HEK293T (cell line): ENCODE data around the gene MEGF6.

Source experiments
- CTCF ChIA-PET: fragments of 350-600 bp; formaldehyde crosslinking; extraction: SDS; loops from one replicate; lab custom pipeline; 2021; ENCODE audit warnings: antibody characterized with exemption, inconsistent platforms; lab: Yijun Ruan, JAX
- POLR2A ChIA-PET: fragments of 350-600 bp; formaldehyde crosslinking; extraction: SDS; loops from one replicate; lab custom pipeline; 2020; ENCODE audit warnings: antibody characterized with exemption, inconsistent platforms; lab: Yijun Ruan, JAX
- DNase-seq: peaks from one replicate; pipeline ENCODE4 v3.0.0; 2012; ENCODE audit warnings: mixed read lengths; ENCODE audit errors: extremely low spot score
- ARNT ChIP-seq: fragments of 450-650 bp; IDR thresholded peaks from 2 replicates; pipeline ENCODE4 v1.6.1; 2017; ENCODE audit warnings: mild to moderate bottlenecking
- BHLHE40 ChIP-seq: fragments of 450-650 bp; IDR thresholded peaks from 2 replicates; pipeline ENCODE4 v1.6.1; 2016; ENCODE audit warnings: mild to moderate bottlenecking, moderate library complexity, borderline replicate concordance
- CTBP1 ChIP-seq: fragments of 450-650 bp; IDR thresholded peaks from 2 replicates; pipeline ENCODE4 v1.6.1; 2016; ENCODE audit warnings: borderline replicate concordance
- ELF4 ChIP-seq: fragments of 450-650 bp; IDR thresholded peaks from 2 replicates; pipeline ENCODE4 v1.6.1; 2017; ENCODE audit warnings: antibody characterized with exemption
- FOXA1 ChIP-seq: fragments of 450-650 bp; IDR thresholded peaks from 2 replicates; pipeline ENCODE4 v1.6.1; 2016; ENCODE audit warnings: mild to moderate bottlenecking
- FOXK2 ChIP-seq: fragments of 450-650 bp; IDR thresholded peaks from 2 replicates; pipeline ENCODE4 v1.6.1; 2016; ENCODE audit warnings: mild to moderate bottlenecking
- FOXM1 ChIP-seq: fragments of 450-650 bp; IDR thresholded peaks from 2 replicates; pipeline ENCODE4 v1.6.1; 2017; ENCODE audit warnings: mild to moderate bottlenecking, borderline replicate concordance
- HDGF ChIP-seq: fragments of 450-650 bp; IDR thresholded peaks from 2 replicates; pipeline ENCODE4 v1.6.1; 2017; ENCODE audit warnings: antibody characterized with exemption, borderline replicate concordance
- L3MBTL2 ChIP-seq: fragments of 450-650 bp; conservative IDR thresholded peaks from 2 replicates; pipeline ENCODE4 v1.6.1; 2016; ENCODE audit warnings: mild to moderate bottlenecking
- LEF1 ChIP-seq: fragments of 450-650 bp; IDR thresholded peaks from 2 replicates; pipeline ENCODE4 v1.6.1; 2017; ENCODE audit warnings: mild to moderate bottlenecking, borderline replicate concordance
- NFRKB ChIP-seq: fragments of 450-650 bp; IDR thresholded peaks from 2 replicates; pipeline ENCODE4 v1.6.1; 2016; ENCODE audit warnings: mild to moderate bottlenecking, moderate library complexity
- PKNOX1 ChIP-seq: fragments of 450-650 bp; IDR thresholded peaks from 2 replicates; pipeline ENCODE4 v1.6.1; 2016
- SP1 ChIP-seq: fragments of 450-650 bp; IDR thresholded peaks from 2 replicates; pipeline ENCODE4 v1.6.1; 2017
- SUZ12 ChIP-seq: fragments of 450-650 bp; IDR thresholded peaks from 2 replicates; pipeline ENCODE4 v1.6.1; 2016; ENCODE audit warnings: mild to moderate bottlenecking
- TARDBP ChIP-seq: fragments of 450-650 bp; IDR thresholded peaks from 2 replicates; pipeline ENCODE4 v1.6.1; 2016
- ZNF384 ChIP-seq: fragments of 450-650 bp; IDR thresholded peaks from 2 replicates; pipeline ENCODE4 v1.6.1; 2016

The MEGF6 gene

GRCh38 chr1:3640121-3640837 is 29.0 kb upstream of the MEGF6 start:
- no peak for DNase-seq
- TF ChIP-seq ARNT, result no peak
- no peak for TF ChIP-seq FOXM1
- TF ChIP-seq ELF4, result no peak
- no peak for TF ChIP-seq SUZ12
- no peak for TF ChIP-seq L3MBTL2
- no peak for TF ChIP-seq ZNF384
- no peak for TF ChIP-seq LEF1
- no peak for TF ChIP-seq FOXA1
- no peak for TF ChIP-seq SP1
- no peak for TF ChIP-seq HDGF
- no peak for TF ChIP-seq PKNOX1
- no peak for TF ChIP-seq CTBP1
- no peak for TF ChIP-seq NFRKB
- TF ChIP-seq BHLHE40, result no peak
- CTCF ChIA-PET, result no interaction called here
- POLR2A ChIA-PET, result no interaction called here

GRCh38 chr1:3639397-3639911 is 28.1 kb upstream of the MEGF6 start:
- ChIA-PET CTCF (no interaction called here), POLR2A (no interaction called here)
- TF ChIP-seq SP1 (no peak), FOXA1 (no peak), HDGF (no peak), FOXM1 (no peak), PKNOX1 (no peak), ARNT (no peak), ZNF384 (no peak), BHLHE40 (no peak), LEF1 (no peak), CTBP1 (no peak)

GRCh38 chr1:3638676-3639075 is 27.4 kb upstream of the MEGF6 start:
- ChIA-PET POLR2A (no interaction called here), CTCF (no interaction called here)
- DNase-seq, result no peak
- TF ChIP-seq SUZ12 (no peak), L3MBTL2 (no peak), PKNOX1 (no peak), TARDBP (no peak), ARNT (no peak), CTBP1 (no peak), NFRKB (no peak), ELF4 (no peak), FOXA1 (no peak)

More at GRCh38 chr1:3639397-3639911, 28.1 kb upstream of the MEGF6 start:
- DNase-seq, result no peak

GRCh38 chr1:3638027-3638426 is 26.7 kb upstream of the MEGF6 start:
- DNase-seq, result no peak
- no peak for TF ChIP-seq CTBP1
- no peak for TF ChIP-seq TARDBP
- TF ChIP-seq FOXK2, result no peak
- TF ChIP-seq ZNF384, result no peak
- no peak for TF ChIP-seq NFRKB
- no peak for TF ChIP-seq LEF1
- TF ChIP-seq HDGF, result no peak
- no peak for TF ChIP-seq ARNT
- TF ChIP-seq SUZ12, result no peak
- TF ChIP-seq PKNOX1, result no peak
- TF ChIP-seq FOXA1, result no peak
- no peak for TF ChIP-seq FOXM1
- no peak for TF ChIP-seq ELF4
- no peak for TF ChIP-seq BHLHE40
- no peak for TF ChIP-seq L3MBTL2
- TF ChIP-seq SP1, result no peak
- ChIA-PET CTCF (no interaction called here), POLR2A (no interaction called here)

GRCh38 chr1:3636531-3636930 is 25.2 kb upstream of the MEGF6 start:
- TF ChIP-seq SUZ12 (no peak), LEF1 (no peak), NFRKB (no peak), FOXA1 (no peak), ZNF384 (no peak), TARDBP (no peak), ELF4 (no peak), CTBP1 (no peak), PKNOX1 (no peak), SP1 (no peak)
- ChIA-PET CTCF (no interaction called here), POLR2A (no interaction called here)
- no peak for DNase-seq
